SK-N-SH treated with all-trans-retinoic acid at 6 μM for 48 hours (cell line): ENCODE measurements around the gene YIF1A.

ENCODE experiments used
- ARNTL ChIP-seq: fragments of 450-650 bp; formaldehyde crosslinking; IDR thresholded peaks from 2 replicates; pipeline ENCODE4 v1.5.0; 2020; ENCODE audit warnings: low read depth, mild to moderate bottlenecking, moderate library complexity, borderline replicate concordance
- BACH2 ChIP-seq: fragments of 250-450 bp; sonication (Bioruptor Pico); IDR thresholded peaks from 2 replicates; pipeline ENCODE4 v1.9.0; 2021; ENCODE audit warnings: mild to moderate bottlenecking, borderline replicate concordance
- CREB5 ChIP-seq: fragments of 250-450 bp; sonication (Bioruptor Pico); IDR thresholded peaks from 2 replicates; pipeline ENCODE4 v1.5.1; 2020; ENCODE audit warnings: low read depth, mild to moderate bottlenecking, moderate library complexity
- ESRRG ChIP-seq: fragments of 250-450 bp; sonication (Bioruptor Pico); IDR thresholded peaks from 2 replicates; pipeline ENCODE4 v1.6.1; 2021; ENCODE audit warnings: mild to moderate bottlenecking
- OSR1 ChIP-seq: fragments of 250-450 bp; sonication (Bioruptor Pico); IDR thresholded peaks from 2 replicates; pipeline ENCODE4 v1.8.0; 2022; ENCODE audit warnings: moderate library complexity, mild to moderate bottlenecking, inconsistent platforms
- PATZ1 ChIP-seq: fragments of 250-450 bp; sonication (Bioruptor Pico); IDR thresholded peaks from 2 replicates; pipeline ENCODE4 v1.8.0; 2020; ENCODE audit warnings: mild to moderate bottlenecking, moderate library complexity, borderline replicate concordance
- RARB ChIP-seq: fragments of 250-450 bp; sonication (Bioruptor Pico); IDR thresholded peaks from 2 replicates; pipeline ENCODE4 v1.8.0; 2021; ENCODE audit warnings: mild to moderate bottlenecking, moderate library complexity
- SNAI2 ChIP-seq: fragments of 250-450 bp; sonication (Bioruptor Pico); IDR thresholded peaks from 2 replicates; pipeline ENCODE4 v1.5.0; 2020; ENCODE audit warnings: mild to moderate bottlenecking, moderate library complexity
- TOX ChIP-seq: fragments of 250-450 bp; sonication (Bioruptor Pico); IDR thresholded peaks from 2 replicates; pipeline ENCODE4 v1.8.0; 2021; ENCODE audit warnings: mild to moderate bottlenecking, moderate library complexity, borderline replicate concordance
- ZFP3 ChIP-seq: fragments of 250-450 bp; sonication (Bioruptor Pico); IDR thresholded peaks from 2 replicates; pipeline ENCODE4 v1.5.0; 2020; ENCODE audit warnings: mild to moderate bottlenecking, moderate library complexity
- ZFP30 ChIP-seq: fragments of 450-650 bp; formaldehyde crosslinking; IDR thresholded peaks from 2 replicates; pipeline ENCODE4 v1.5.0; 2022; ENCODE audit warnings: mild to moderate bottlenecking, moderate library complexity
- TF ChIP-seq, protein P1 (sequence below): fragments of 250-450 bp; sonication (Bioruptor Pico); IDR thresholded peaks from 2 replicates; pipeline ENCODE4 v1.5.1; 2021; ENCODE audit warnings: mild to moderate bottlenecking, moderate library complexity

DNA sequence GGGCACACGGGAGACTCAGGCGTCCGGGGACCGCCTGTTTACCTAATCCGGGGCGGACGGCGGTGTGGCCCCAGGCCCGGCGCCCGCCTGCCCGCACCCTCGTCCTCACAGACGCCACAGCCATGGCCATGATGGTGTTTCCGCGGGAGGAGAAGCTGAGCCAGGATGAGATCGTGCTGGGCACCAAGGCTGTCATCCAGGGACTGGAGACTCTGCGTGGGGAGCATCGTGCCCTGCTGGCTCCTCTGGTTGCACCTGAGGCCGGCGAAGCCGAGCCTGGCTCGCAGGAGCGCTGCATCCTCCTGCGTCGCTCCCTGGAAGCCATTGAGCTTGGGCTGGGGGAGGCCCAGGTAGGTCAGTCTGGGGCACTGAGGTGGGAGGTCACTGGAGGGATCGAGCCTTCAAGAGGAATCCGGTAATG lies 30.5 kb downstream of the YIF1A start:
- TF ChIP-seq PATZ1 (CRISPR knock-in tag) (no peak), ARNTL (CRISPR knock-in tag) (no peak), RARB (CRISPR knock-in tag) (no peak), TOX (CRISPR knock-in tag) (no peak), CREB5 (CRISPR knock-in tag) (no peak), ESRRG (no peak), SNAI2 (CRISPR knock-in tag) (no peak), OSR1 (CRISPR knock-in tag) (no peak), ZFP30 (CRISPR knock-in tag) (no peak), ZFP3 (CRISPR knock-in tag) (no peak), BACH2 (CRISPR knock-in tag) (no peak)
- TF ChIP-seq, protein P1, sequence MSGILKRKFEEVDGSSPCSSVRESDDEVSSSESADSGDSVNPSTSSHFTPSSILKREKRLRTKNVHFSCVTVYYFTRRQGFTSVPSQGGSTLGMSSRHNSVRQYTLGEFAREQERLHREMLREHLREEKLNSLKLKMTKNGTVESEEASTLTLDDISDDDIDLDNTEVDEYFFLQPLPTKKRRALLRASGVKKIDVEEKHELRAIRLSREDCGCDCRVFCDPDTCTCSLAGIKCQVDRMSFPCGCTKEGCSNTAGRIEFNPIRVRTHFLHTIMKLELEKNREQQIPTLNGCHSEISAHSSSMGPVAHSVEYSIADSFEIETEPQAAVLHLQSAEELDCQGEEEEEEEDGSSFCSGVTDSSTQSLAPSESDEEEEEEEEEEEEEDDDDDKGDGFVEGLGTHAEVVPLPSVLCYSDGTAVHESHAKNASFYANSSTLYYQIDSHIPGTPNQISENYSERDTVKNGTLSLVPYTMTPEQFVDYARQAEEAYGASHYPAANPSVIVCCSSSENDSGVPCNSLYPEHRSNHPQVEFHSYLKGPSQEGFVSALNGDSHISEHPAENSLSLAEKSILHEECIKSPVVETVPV = no peak
